Liver (tissue), 9 donors: ENCODE measurements around the gene LRRN3. TPM values are rescaled to one million over a fixed set of nuclear protein-coding genes. Genes with fewer than 3 reads are reported as not detected.

Experiments
- DNase-seq: peaks from one replicate; pipeline ENCODE4 v3.0.0-alpha.2; 2017; ENCODE audit warnings: low spot score
- H3K27ac ChIP-seq, 2 donors: one replicate each; pipeline ENCODE4 v1.7.0; 2013; ENCODE audit warnings: inconsistent platforms in 2 of 2, low read length in 2 of 2, control low read depth in 1 of 2, low read depth in 1 of 2, mild to moderate bottlenecking in 1 of 2
- H3K27me3 ChIP-seq, 4 donors: one replicate each; pipeline versions ENCODE4 v1.6.1 to v1.7.0; 2013; ENCODE audit warnings: low read length in 3 of 4, inconsistent platforms in 1 of 4, mild to moderate bottlenecking in 1 of 4, moderate library complexity in 1 of 4; ENCODE audit not compliant: control insufficient read depth in 4 of 4, insufficient read depth in 4 of 4
- H3K36me3 ChIP-seq, 4 donors: one replicate each; pipeline versions ENCODE4 v1.6.1 to v1.7.0; 2013; ENCODE audit warnings: low read length in 3 of 4, mild to moderate bottlenecking in 3 of 4, low read depth in 1 of 4, moderate library complexity in 1 of 4; ENCODE audit not compliant: control insufficient read depth in 4 of 4, insufficient read depth in 3 of 4
- H3K4me1 ChIP-seq, 4 donors: one replicate each; pipeline versions ENCODE4 v1.6.1 to v1.7.0; 2013; ENCODE audit warnings: low read length in 3 of 4, mild to moderate bottlenecking in 3 of 4, moderate library complexity in 1 of 4; ENCODE audit not compliant: control insufficient read depth in 4 of 4, insufficient read depth in 4 of 4
- H3K4me3 ChIP-seq, 3 donors: one replicate each; pipeline versions ENCODE4 v1.6.1 to v1.7.0; 2013; ENCODE audit warnings: low read length in 3 of 3, control low read depth in 1 of 3, low read depth in 1 of 3, mild to moderate bottlenecking in 1 of 3
- H3K9ac ChIP-seq, 2 donors: one replicate each; pipeline ENCODE4 v1.7.0; 2013; ENCODE audit warnings: low read length in 2 of 2, mild to moderate bottlenecking in 2 of 2, moderate library complexity in 2 of 2, control low read depth in 1 of 2, low read depth in 1 of 2
- H3K9me3 ChIP-seq, 4 donors: one replicate each; pipeline versions ENCODE4 v1.6.1 to v1.7.0; 2013; ENCODE audit warnings: low read length in 3 of 4; ENCODE audit not compliant: control insufficient read depth in 4 of 4
- RAD21 ChIP-seq, 2 donors: IDR thresholded peaks; 2 replicates each; pipeline ENCODE4 v1.6.1; 2016; ENCODE audit warnings: antibody characterized with exemption in 2 of 2, mild to moderate bottlenecking in 2 of 2
- WGBS: extraction: QIAGEN DNeasy Blood & Tissue Kit; methylation state at CpG from one replicate; pipeline ENCODE4 v1.1.7; 2013; 5-methylcytosine and 5-hydroxymethylcytosine counted together
- polyA plus RNA-seq, 2 donors: library from polyadenylated mRNA; stranded (reverse) in 1 of 2; unstranded in 1 of 2; fragments of 200-250 nt in 1 of 2; fragments of >200 nt in 1 of 2; fragmentation: Nextera tagmentation in 1 of 2; extraction: Ambion mirVana in 1 of 2; gene quantifications; one replicate each; pipeline versions ENCODE4 v1.2.1 to v1.2.3, GENCODE V29; 2013 to 2015
- total RNA-seq, 2 donors: library from RNA; depleted of rRNA; stranded (reverse); fragments of >200 nt; gene quantifications; one replicate each; pipeline ENCODE4 v1.2.3, GENCODE V29; 2014
- donor health status: healthy.
- donor health status: healthy.
- donor health status: healthy.
- donor health status: healthy.
- donor health status: healthy.

LRRN3 gene
- total and polyA plus RNA-seq, 4 donors, result 0.18 to 1.1 (median 0.32) TPM

DNA sequence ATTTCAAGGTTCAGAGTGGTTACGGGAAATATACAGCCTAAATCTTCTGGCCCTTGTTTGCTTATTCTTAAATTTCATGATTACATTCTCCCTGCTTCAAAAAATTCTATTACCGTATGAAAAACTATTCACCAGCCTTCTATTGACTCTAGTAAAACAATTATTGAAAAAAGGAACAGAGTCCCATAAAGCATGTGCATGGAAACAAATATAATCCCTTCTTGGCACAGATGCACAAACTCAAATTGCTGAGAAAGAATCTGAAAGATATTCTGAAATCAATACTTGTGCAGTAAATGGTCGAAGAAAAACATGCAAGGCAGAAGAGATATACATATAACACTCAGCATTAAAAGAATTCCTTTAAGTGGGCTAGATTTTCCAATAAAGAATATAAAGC, 83.6 kb downstream of the LRRN3 start:
- Histone ChIP-seq H3K9ac (no peak overlapping the region), H3K4me3 (no peak overlapping the region), H3K9me3 (peaks cover 0 to 3% (median 0%) of the 10 kb centered on the region in 4 donors), H3K36me3 (peaks cover 0 to 2% (median 1%) of the 10 kb centered on the region in 4 donors), H3K27ac (no peak overlapping the region), H3K27me3 (no peaks in the 10 kb centered on the region), H3K4me1 (no peaks in the 10 kb centered on the region)
- TF ChIP-seq RAD21 (IDR thresholded peaks at IDR 0.05), result no peak
- DNase-seq, result no peak
- 89% methylated on average over 3 of the region's 3 CpGs for WGBS
